Psoas muscle (tissue), 8 donors: ENCODE measurements around the gene PDE4C. TPM values are rescaled to one million over a fixed set of nuclear protein-coding genes. Genes with fewer than 3 reads are reported as not detected.
A peak's percentile ranks its signal among the peaks of the same experiment; 100 is the strongest.

Source experiments
- ATAC-seq, 4 donors: fragments of 200-7000 bp; cut with Tn5 transposase; one replicate each; pipeline ENCODE4 v1.9.1; 2020; ENCODE audit warnings: moderate library complexity in 3 of 4, mild to moderate bottlenecking in 2 of 4
- DNase-seq, 2 donors: peaks; one replicate each; pipeline ENCODE4 v3.0.0-alpha.2; 2020
- H3K27ac ChIP-seq: fragments of 200-600 bp; one replicate; pipeline ENCODE4 v1.8.0; 2022
- H3K27me3 ChIP-seq, 3 donors: fragments of 200-600 bp in 1 of 3; one replicate each; pipeline versions ENCODE4 v1.6.1 to v1.8.0; 2013 to 2022; ENCODE audit warnings: low read length in 2 of 3, mild to moderate bottlenecking in 2 of 3, moderate library complexity in 1 of 3; ENCODE audit not compliant: insufficient read depth in 3 of 3
- H3K36me3 ChIP-seq, 2 donors: fragments of 200-600 bp in 1 of 2; one replicate each; pipeline versions ENCODE4 v1.6.1 to v1.8.0; 2013 to 2022; ENCODE audit warnings: low read depth in 1 of 2, mild to moderate bottlenecking in 1 of 2, moderate library complexity in 1 of 2; ENCODE audit not compliant: insufficient read depth in 1 of 2
- H3K4me1 ChIP-seq: fragments of 200-600 bp; one replicate; pipeline ENCODE4 v1.8.0; 2022
- H3K4me3 ChIP-seq: fragments of 200-600 bp; one replicate; pipeline ENCODE4 v1.8.0; 2022; ENCODE audit warnings: mild to moderate bottlenecking
- H3K9me3 ChIP-seq: fragments of 200-600 bp; one replicate; pipeline ENCODE4 v1.8.0; 2022
- CTCF ChIP-seq: fragments of 200-600 bp; IDR thresholded peaks from one replicate; pipeline ENCODE4 v1.8.0; 2022; ENCODE audit warnings: antibody characterized with exemption
- WGBS, 3 donors: extraction: QIAGEN DNeasy Blood & Tissue Kit; methylation state at CpG; one replicate each; pipeline versions ENCODE4 v1.1.6 to v1.1.7; 2013; 5-methylcytosine and 5-hydroxymethylcytosine counted together
- intact Hi-C, 2 donors: fragments of 100-400 bp; cut with DNase I; formaldehyde crosslinking; loops; one replicate each; pipeline versions ENCODE4 v1.11.0 to v1.14.2; 2022
- polyA plus RNA-seq, 3 donors: library from polyadenylated mRNA; stranded (reverse); fragments of 200-250 nt; gene quantifications; one replicate each; pipeline ENCODE4 v1.2.3, GENCODE V29; 2013
- total RNA-seq, 4 donors: library from RNA; stranded (reverse); fragmentation: NEBNext Ultra II Directional in 2 of 4; extraction: Animal tissue kit (Norgen Biotek cat#: 25700) in 2 of 4; gene quantifications; one replicate each; pipeline versions ENCODE4 v1.2.1 to v1.2.4, GENCODE V29; 2021 to 2023
- donor health status: healthy with polysubstance abuse.
- donor health status: DM: no; HTN: no; CAD: no; lungs with moderate emphysema.
- donor health status: Bipolar disorder and iron deficiency.
- donor health status: healthy.
- donor health status: DM: yes; HTN: yes; CAD: no.
- donor health status: DM: no; HTN: no; CAD: no.
- donor health status: DM: no; HTN: no; CAD: no.
- donor health status: DM: yes; HTN: yes; CAD: no.

PDE4C gene
- total and polyA plus RNA-seq, 7 donors: 0.27 to 2.5 (median 0.86) TPM

GRCh38 chr19:18231775-18232174 lies 5.5 kb upstream of the PDE4C start:
- Histone ChIP-seq H3K4me1 (peaks cover 15% of the 10 kb centered on the region), H3K9me3 (no peaks in the 10 kb centered on the region), H3K27me3 (peaks cover 0 to 25% (median 2%) of the 10 kb centered on the region in 3 donors), H3K4me3 (no peak overlapping the region), H3K27ac (no peak overlapping the region), H3K36me3 (no peaks in the 10 kb centered on the region)
- TF ChIP-seq CTCF: no peak
- ATAC-seq (no peak), DNase-seq (no peak)
- intact Hi-C loops: no loop called here
- 24 to 33% (median 31%) methylated on average over 3 to 4 of the region's 4 CpGs for WGBS, 3 donors

- 59 to 62% (median 62%) methylated on average over 18 of the region's 18 CpGs for WGBS, 3 donors
- no peak overlapping the region for H3K4me3 ChIP-seq
- no peaks in the 10 kb centered on the region for H3K9me3 ChIP-seq
- TF ChIP-seq CTCF: no peak
- H3K27me3 ChIP-seq: peaks cover 0 to 25% (median 2%) of the 10 kb centered on the region in 3 donors
- no peak overlapping the region for H3K27ac ChIP-seq
- ATAC-seq (no peak), DNase-seq (no peak)
- intact Hi-C loops: no loop called here
- H3K36me3 ChIP-seq: no peaks in the 10 kb centered on the region
- H3K4me1 ChIP-seq: peaks cover 17% of the 10 kb centered on the region
These were observed 4.9 kb upstream of the PDE4C start for GRCh38 chr19:18230941-18231734.

- Histone ChIP-seq H3K4me3 (no peak overlapping the region), H3K27ac (no peak overlapping the region), H3K9me3 (no peaks in the 10 kb centered on the region), H3K4me1 (peaks cover 24% of the 10 kb centered on the region), H3K36me3 (no peaks in the 10 kb centered on the region), H3K27me3 (peaks cover 0 to 25% (median 2%) of the 10 kb centered on the region in 3 donors)
- intact Hi-C loops: loop anchor here in 1 of 2 donors (10.0 kb wide), 1 partner anchor 185 kb away; the partner anchor contains the start of gene SSBP4
- ATAC-seq: no peak
- no peak for TF ChIP-seq CTCF
- DNase-seq: no peak
- WGBS, 3 donors: 68 to 78% (median 69%) methylated on average over 4 of the region's 4 CpGs
These were observed 3.7 kb upstream of the PDE4C start for GRCh38 chr19:18229915-18230314.

- intact Hi-C loops: loop anchor here in 1 of 2 donors (10.0 kb wide), 1 partner anchor 185 kb away; the partner anchor contains the start of gene SSBP4
- DNase-seq: no peak
- peaks cover 27% of the 10 kb centered on the region for H3K4me1 ChIP-seq
These were observed 3.2 kb upstream of the PDE4C start for GRCh38 chr19:18229474-18229873.

More at GRCh38 chr19:18229474-18229873, 3.2 kb upstream of the PDE4C start:
- 73 to 77% (median 73%) methylated on average over 5 of the region's 5 CpGs for WGBS, 3 donors
- no peaks in the 10 kb centered on the region for H3K9me3 ChIP-seq
- TF ChIP-seq CTCF: peak; percentile 32
- no peaks in the 10 kb centered on the region for H3K36me3 ChIP-seq
- no peak overlapping the region for H3K27ac ChIP-seq
- no peak for ATAC-seq
- no peak overlapping the region for H3K4me3 ChIP-seq
- H3K27me3 ChIP-seq: peaks cover 0 to 25% (median 2%) of the 10 kb centered on the region in 3 donors
